HepG2 (cell line): ENCODE results near the gene THEM5. TPM values are rescaled to one million over a fixed set of nuclear protein-coding genes. Genes with fewer than 3 reads are reported as not detected.

Source experiments
- ATAC-seq: fragments of 200-7000 bp; cut with Tn5 transposase; 3 replicates; pipeline ENCODE4 v1.9.1; 2020; ENCODE audit warnings: mild to moderate bottlenecking, moderate library complexity
- BruUV-seq: library from RNA; stranded (reverse); fragments of 400-500 nt; replicated peaks from 2 replicates; lab custom pipeline; 2021; lab: Mats Ljungman, UMichigan
- CTCF ChIA-PET: fragments of 300-600 bp; formaldehyde crosslinking; extraction: SDS; loops from one replicate; lab custom pipeline; 2021; ENCODE audit warnings: low total read pairs, inconsistent platforms, low intra/inter-chr PET ratio; lab: Yijun Ruan, JAX
- POLR2A ChIA-PET: fragments of 350-600 bp; sonication (Branson Sonifier 250); formaldehyde crosslinking; loops from one replicate; lab custom pipeline; 2020; ENCODE audit warnings: antibody characterized with exemption, inconsistent platforms; lab: Yijun Ruan, JAX
- DNase-seq: peaks from one replicate; pipeline ENCODE4 v3.0.0-alpha.2; 2015; ENCODE audit warnings: low spot score
- FAIRE-seq: peaks from 3 replicates; lab custom pipeline; 2011; peaks lifted over from hg19 to GRCh38; lab: Jason Lieb, UNC
- H2AFZ ChIP-seq: one replicate; pipeline ENCODE4 v1.6.1; 2011; ENCODE audit warnings: low read length, inconsistent platforms
- H3K27ac ChIP-seq: fragments of 300-600 bp; 3 replicates; pipeline ENCODE4 v1.8.0; 2011; ENCODE audit warnings: mixed run types, mild to moderate bottlenecking, mixed read lengths, low read length, inconsistent platforms; ENCODE audit not compliant: insufficient read depth; ENCODE audit errors: extremely low read length
- H3K27me3 ChIP-seq, 2 experiments: fragments of 200-600 bp in 1 of 2; 2 replicates in 1 of 2; 3 replicates in 1 of 2; pipeline versions ENCODE4 v1.6.0 to v1.8.0; 2011; ENCODE audit warnings: low read length in 2 of 2, mild to moderate bottlenecking in 2 of 2, moderate library complexity in 2 of 2, inconsistent platforms in 1 of 2; ENCODE audit not compliant: insufficient read depth in 2 of 2, control insufficient read depth in 1 of 2
- H3K36me3 ChIP-seq, 2 experiments: fragments of 200-600 bp in 1 of 2; replicated peaks in 1 of 2; 2 replicates in 1 of 2; 3 replicates in 1 of 2; pipeline versions ENCODE4 v1.5.1 to v1.8.0; 2011; ENCODE audit warnings: low read length in 2 of 2, inconsistent platforms in 1 of 2; ENCODE audit not compliant: insufficient read depth in 2 of 2, control insufficient read depth in 1 of 2
- H3K4me1 ChIP-seq: 2 replicates; pipeline ENCODE4 v1.5.1; 2012; ENCODE audit warnings: low read length, inconsistent platforms; ENCODE audit not compliant: insufficient read depth
- H3K4me2 ChIP-seq: 2 replicates; pipeline ENCODE4 v1.6.0; 2011; ENCODE audit warnings: low read depth, low read length, inconsistent platforms
- H3K4me3 ChIP-seq, 3 experiments: fragments of 200-600 bp in 1 of 3; sonication (generic), shearing (Covaris generic) in 1 of 3; replicated peaks in 1 of 3; 2 replicates each; pipeline ENCODE4 v1.5.1; 2011 to 2016; ENCODE audit warnings: low read length in 3 of 3, inconsistent platforms in 2 of 3, low read depth in 2 of 3, mild to moderate bottlenecking in 2 of 3, control low read depth in 1 of 3, mixed read lengths in 1 of 3; ENCODE audit not compliant: insufficient read depth in 1 of 3
- H3K79me2 ChIP-seq: one replicate; pipeline ENCODE4 v1.6.1; 2011; ENCODE audit warnings: low read length, inconsistent platforms; ENCODE audit not compliant: insufficient read depth
- H3K9ac ChIP-seq: 2 replicates; pipeline ENCODE4 v1.6.0; 2011; ENCODE audit warnings: mild to moderate bottlenecking, low read depth, low read length, inconsistent platforms; ENCODE audit not compliant: insufficient read depth
- H3K9me3 ChIP-seq: 2 replicates; pipeline ENCODE4 v1.5.1; 2012; ENCODE audit warnings: mild to moderate bottlenecking, low read length
- H4K20me1 ChIP-seq: 2 replicates; pipeline ENCODE4 v1.6.0; 2011; ENCODE audit warnings: inconsistent platforms, mild to moderate bottlenecking, low read length, moderate library complexity; ENCODE audit not compliant: insufficient read depth
- ATRX ChIP-seq: sonication (generic); formaldehyde crosslinking; IDR thresholded peaks from 2 replicates; pipeline ENCODE4 v1.4.0; 2020; ENCODE audit warnings: missing genetic modification reagents, borderline replicate concordance
- HNRNPUL1 ChIP-seq: fragments of 200-400 bp; formaldehyde crosslinking; IDR thresholded peaks from 2 replicates; pipeline ENCODE4 v1.6.1; 2017; ENCODE audit warnings: low read depth, mild to moderate bottlenecking, low read length, moderate library complexity
- KAT2B ChIP-seq: fragments of 150-350 bp; IDR thresholded peaks from 2 replicates; pipeline ENCODE4 v1.6.1; 2014; ENCODE audit warnings: low read depth, low read length, borderline replicate concordance
- KDM2A ChIP-seq: sonication (generic); formaldehyde crosslinking; IDR thresholded peaks from 2 replicates; pipeline ENCODE4 v1.4.0; 2020; ENCODE audit warnings: low read depth, missing genetic modification reagents, borderline replicate concordance
- NFE2 ChIP-seq: sonication (generic); formaldehyde crosslinking; IDR thresholded peaks from 2 replicates; pipeline ENCODE4 v1.4.0; 2020; ENCODE audit warnings: missing genetic modification reagents
- RXRB ChIP-seq: IDR thresholded peaks from 2 replicates; pipeline ENCODE4 v1.6.1; 2016; ENCODE audit warnings: borderline replicate concordance, missing genetic modification reagents, missing compliant biosample characterization
- SRSF9 ChIP-seq: fragments of 200-400 bp; formaldehyde crosslinking; IDR thresholded peaks from 2 replicates; pipeline ENCODE4 v1.6.1; 2018; ENCODE audit warnings: borderline replicate concordance, mild to moderate bottlenecking, low read depth, low read length; ENCODE audit not compliant: insufficient read depth, poor library complexity, severe bottlenecking
- TBL1XR1 ChIP-seq: fragments of 150-350 bp; IDR thresholded peaks from 2 replicates; pipeline ENCODE4 v1.6.1; 2014; ENCODE audit warnings: borderline replicate concordance, low read length; ENCODE audit not compliant: partially characterized antibody
- ZNF235 ChIP-seq: sonication (generic); formaldehyde crosslinking; IDR thresholded peaks from 2 replicates; pipeline ENCODE4 v1.8.1; 2023; ENCODE audit warnings: mild to moderate bottlenecking, missing genetic modification reagents, borderline replicate concordance
- ZNF549 ChIP-seq: sonication (generic); formaldehyde crosslinking; IDR thresholded peaks from 2 replicates; pipeline ENCODE4 v1.5.0; 2020; ENCODE audit warnings: missing genetic modification reagents
- ZNF564 ChIP-seq: sonication (generic); formaldehyde crosslinking; IDR thresholded peaks from 2 replicates; pipeline ENCODE4 v1.8.1; 2023; ENCODE audit warnings: mild to moderate bottlenecking, missing genetic modification reagents
- ZNF7 ChIP-seq: IDR thresholded peaks from 2 replicates; pipeline ENCODE4 v1.6.1; 2016; ENCODE audit warnings: missing biosample characterization, missing genetic modification reagents
- ZNF780A ChIP-seq: sonication (generic); formaldehyde crosslinking; IDR thresholded peaks from 2 replicates; pipeline ENCODE4 v1.8.0; 2022; ENCODE audit warnings: mild to moderate bottlenecking, missing genetic modification reagents, moderate library complexity
- WGBS: methylation state at CpG from one replicate; pipeline ENCODE4 v1.1.6; 2017; ENCODE audit warnings: low lambda C conversion rate; 5-methylcytosine and 5-hydroxymethylcytosine counted together
- in situ Hi-C: cut with HindIII; loops from 2 replicates; pipeline ENCODE4 v1.10.0; 2017; ENCODE audit warnings: low pct_unique_long_range_greater_than_20kb; ENCODE audit not compliant: extremely low pct_ligation_motif_present
- intact Hi-C: fragments of 100-400 bp; cut with micrococcal nuclease; formaldehyde crosslinking; loops from one replicate; pipeline ENCODE4 v1.10.0; 2022; ENCODE audit not compliant: unreplicated experiment
- polyA plus RNA-seq, 8 experiments: library from polyadenylated mRNA; depleted of rRNA in 3 of 8; stranded (reverse) in 7 of 8; unstranded in 1 of 8; fragments of >200 nt; fragmentation: Illumina TruSeq in 4 of 8; extraction: Trizol in 4 of 8; gene quantifications; 2 replicates each; pipeline versions ENCODE4 v1.2.1 to v1.2.3, GENCODE V29; 2011 to 2016; ENCODE audit warnings: low read depth in 4 of 8, missing spikeins in 1 of 8, mixed read lengths in 1 of 8; ENCODE audit not compliant: insufficient read depth in 1 of 8
- total RNA-seq, 5 experiments: library from RNA; depleted of rRNA; stranded (reverse); fragments of >200 nt; fragmentation: Illumina TruSeq; extraction: Trizol; gene quantifications; 2 replicates each; pipeline ENCODE4 v1.2.3, GENCODE V29; 2016; ENCODE audit warnings: low read depth in 1 of 5
- TF ChIP-seq, protein P1 (sequence below): conservative IDR thresholded peaks from 2 replicates; pipeline ENCODE4 v1.6.1; 2018; ENCODE audit warnings: missing genetic modification reagents
- TF ChIP-seq, protein P2 (sequence below): IDR thresholded peaks from 2 replicates; pipeline ENCODE4 v1.6.1; 2016; ENCODE audit warnings: missing biosample characterization, missing genetic modification reagents, low read depth

The THEM5 gene
- total and polyA plus RNA-seq, 2 of the 13 experiments (the other 11 are each of a cell fraction or from before 2014, with no cell fraction given) = not detected

DNA sequence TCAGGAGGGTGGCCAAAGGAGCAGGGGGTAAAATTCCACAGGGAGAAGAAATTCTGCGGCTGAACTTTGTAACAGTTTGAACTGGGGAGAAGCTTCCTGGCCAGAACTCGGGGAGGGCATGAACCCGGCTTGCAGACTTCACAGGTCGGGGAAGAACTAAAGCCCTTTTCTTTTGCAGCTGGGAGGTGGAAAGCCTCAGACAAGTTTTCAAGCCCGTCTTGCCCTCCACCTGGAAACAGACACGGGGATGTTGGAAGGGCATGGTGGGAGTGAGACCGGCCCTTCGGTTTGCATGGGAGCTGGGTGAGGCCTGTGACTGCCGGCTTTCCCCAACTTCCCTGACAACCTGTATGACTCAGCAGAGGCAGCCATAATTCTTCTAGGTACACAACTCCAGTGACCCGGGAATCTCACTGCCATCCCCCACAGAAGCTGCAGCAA is 44.5 kb upstream of the THEM5 start:
- no TSS peak for BruUV-seq
- H3K4me1 ChIP-seq = peaks cover 10% of the 10 kb centered on the region; the same call in 1 of the 2 replicates
- no peaks in the 10 kb centered on the region for H3K27me3 ChIP-seq
- intact Hi-C loops = no loop called here
- in situ Hi-C loops = no loop called here
- ATAC-seq = no peak
- no peaks in the 10 kb centered on the region for H4K20me1 ChIP-seq
- no peak overlapping the region for H3K27ac ChIP-seq
- ChIA-PET POLR2A (no interaction called here), CTCF (no interaction called here)
- FAIRE-seq = no peak
- no peak for TF ChIP-seq SRSF9
- TF ChIP-seq, protein P1, sequence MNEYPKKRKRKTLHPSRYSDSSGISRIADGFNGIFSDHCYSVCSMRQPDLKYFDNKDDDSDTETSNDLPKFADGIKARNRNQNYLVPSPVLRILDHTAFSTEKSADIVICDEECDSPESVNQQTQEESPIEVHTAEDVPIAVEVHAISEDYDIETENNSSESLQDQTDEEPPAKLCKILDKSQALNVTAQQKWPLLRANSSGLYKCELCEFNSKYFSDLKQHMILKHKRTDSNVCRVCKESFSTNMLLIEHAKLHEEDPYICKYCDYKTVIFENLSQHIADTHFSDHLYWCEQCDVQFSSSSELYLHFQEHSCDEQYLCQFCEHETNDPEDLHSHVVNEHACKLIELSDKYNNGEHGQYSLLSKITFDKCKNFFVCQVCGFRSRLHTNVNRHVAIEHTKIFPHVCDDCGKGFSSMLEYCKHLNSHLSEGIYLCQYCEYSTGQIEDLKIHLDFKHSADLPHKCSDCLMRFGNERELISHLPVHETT = no peak
- TF ChIP-seq, protein P2, sequence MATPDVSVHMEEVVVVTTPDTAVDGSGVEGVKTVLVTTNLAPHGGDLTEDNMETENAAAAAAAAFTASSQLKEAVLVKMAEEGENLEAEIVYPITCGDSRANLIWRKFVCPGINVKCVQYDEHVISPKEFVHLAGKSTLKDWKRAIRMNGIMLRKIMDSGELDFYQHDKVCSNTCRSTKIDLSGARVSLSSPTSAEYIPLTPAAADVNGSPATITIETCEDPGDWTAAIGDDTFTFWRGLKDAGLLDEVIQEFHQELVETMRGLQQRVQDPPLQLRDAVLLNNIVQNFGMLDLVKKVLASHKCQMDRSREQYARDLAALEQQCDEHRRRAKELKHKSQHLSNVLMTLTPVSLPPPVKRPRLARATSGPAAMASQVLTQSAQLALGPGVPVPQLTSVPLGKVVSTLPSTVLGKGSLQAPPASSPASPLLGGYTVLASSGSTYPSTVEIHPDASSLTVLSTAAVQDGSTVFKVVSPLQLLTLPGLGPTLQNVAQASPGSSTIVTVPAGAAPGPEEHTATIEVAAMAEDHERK = no peak
- no peak for TF ChIP-seq ZNF564
- TF ChIP-seq KDM2A (CRISPR knock-in tag) = no peak
- TF ChIP-seq RXRB (CRISPR knock-in tag) = no peak
- no peak for TF ChIP-seq ATRX (CRISPR knock-in tag)
- TF ChIP-seq NFE2 (CRISPR knock-in tag) = no peak
- TF ChIP-seq ZNF235 (CRISPR knock-in tag) = no peak
- TF ChIP-seq ZNF780A = no peak
- no peak for TF ChIP-seq ZNF549 (CRISPR knock-in tag)
- no peak for TF ChIP-seq HNRNPUL1
- TF ChIP-seq ZNF7 (CRISPR knock-in tag) = no peak
- no peak for TF ChIP-seq TBL1XR1
- TF ChIP-seq KAT2B = no peak
- H3K4me2 ChIP-seq = no peak overlapping the region
- WGBS = 92% methylated on average over 10 of the region's 10 CpGs
- H3K79me2 ChIP-seq = peaks cover 2% of the 10 kb centered on the region
- no peak overlapping the region for H3K9ac ChIP-seq
- H3K4me3 ChIP-seq = no peak overlapping the region
- DNase-seq = no peak
- peaks cover 22% of the 10 kb centered on the region; the same call in 1 of the 2 replicates for H3K9me3 ChIP-seq
- no peak overlapping the region for H2AFZ ChIP-seq
- peaks cover 2 to 7% of the 10 kb centered on the region in 2 experiments; a peak in 2 of 5 replicates for H3K36me3 ChIP-seq
